HepG2 (cell line): ENCODE results near the gene GUK1. TPM values are rescaled to one million over a fixed set of nuclear protein-coding genes. Genes with fewer than 3 reads are reported as not detected.
A peak's percentile ranks its signal among the peaks of the same experiment; 100 is the strongest.

Experiments
- FOXM1 ChIP-seq: sonication (generic); formaldehyde crosslinking; IDR thresholded peaks from 2 replicates; pipeline ENCODE4 v1.5.0; 2020; ENCODE audit warnings: missing genetic modification reagents
- IRF2 ChIP-seq: IDR thresholded peaks from 2 replicates; pipeline ENCODE4 v1.6.1; 2018; ENCODE audit warnings: missing genetic modification reagents, missing compliant biosample characterization
- KLF16 ChIP-seq, 2 experiments: sonication (generic) in 1 of 2; formaldehyde crosslinking in 1 of 2; IDR thresholded peaks; 2 replicates each; pipeline versions ENCODE4 v1.6.1 to v1.8.0; 2016 to 2023; ENCODE audit warnings: missing genetic modification reagents in 2 of 2, missing compliant biosample characterization in 1 of 2
- MBNL3 ChIP-seq: fragments of 250-450 bp; sonication (Bioruptor Pico); conservative IDR thresholded peaks from 2 replicates; pipeline ENCODE4 v1.8.0; 2022; ENCODE audit warnings: mild to moderate bottlenecking, inconsistent platforms
- NR2F6 ChIP-seq, 2 experiments: IDR thresholded peaks; 2 replicates each; pipeline ENCODE4 v1.6.1; 2016; ENCODE audit warnings: antibody characterized with exemption in 1 of 2, mild to moderate bottlenecking in 1 of 2
- PRDM10 ChIP-seq: sonication (generic); formaldehyde crosslinking; IDR thresholded peaks from 2 replicates; pipeline ENCODE4 v1.4.0; 2020; ENCODE audit warnings: low read depth, missing genetic modification reagents
- SP1 ChIP-seq, 2 experiments: fragments of 450-650 bp in 1 of 2; sonication (generic) in 1 of 2; formaldehyde crosslinking in 1 of 2; IDR thresholded peaks; 2 replicates each; pipeline versions ENCODE4 v1.4.0 to v1.6.1; 2016 to 2020; ENCODE audit warnings: missing genetic modification reagents in 1 of 2
- SP2 ChIP-seq: sonication (generic); formaldehyde crosslinking; IDR thresholded peaks from 2 replicates; pipeline ENCODE4 v1.5.1; 2020; ENCODE audit warnings: mild to moderate bottlenecking, missing genetic modification reagents
- STAG1 ChIP-seq: sonication (generic); formaldehyde crosslinking; IDR thresholded peaks from 2 replicates; pipeline ENCODE4 v1.4.0; 2020; ENCODE audit warnings: missing genetic modification reagents
- ZBTB14 ChIP-seq: sonication (generic); formaldehyde crosslinking; IDR thresholded peaks from 2 replicates; pipeline ENCODE4 v1.4.0; 2020; ENCODE audit warnings: missing genetic modification reagents
- ZBTB7B ChIP-seq: sonication (generic); formaldehyde crosslinking; IDR thresholded peaks from 2 replicates; pipeline ENCODE4 v1.4.0; 2020; ENCODE audit warnings: missing genetic modification reagents
- ZFP82 ChIP-seq: sonication (generic); formaldehyde crosslinking; IDR thresholded peaks from 2 replicates; pipeline ENCODE4 v1.5.1; 2020; ENCODE audit warnings: mild to moderate bottlenecking, missing genetic modification reagents, borderline replicate concordance
- ZNF142 ChIP-seq: sonication (generic); formaldehyde crosslinking; IDR thresholded peaks from 2 replicates; pipeline ENCODE4 v1.4.0; 2020; ENCODE audit warnings: missing genetic modification reagents
- ZNF17 ChIP-seq: sonication (generic); formaldehyde crosslinking; IDR thresholded peaks from 2 replicates; pipeline ENCODE4 v1.5.0; 2020; ENCODE audit warnings: mild to moderate bottlenecking, missing genetic modification reagents
- ZNF230 ChIP-seq: sonication (generic); formaldehyde crosslinking; IDR thresholded peaks from 2 replicates; pipeline ENCODE4 v1.4.0; 2020; ENCODE audit warnings: mild to moderate bottlenecking, missing genetic modification reagents
- ZNF282 ChIP-seq: fragments of 450-650 bp; IDR thresholded peaks from 2 replicates; pipeline ENCODE4 v1.6.1; 2018; ENCODE audit not compliant: partially characterized antibody
- ZNF766 ChIP-seq: sonication (generic); formaldehyde crosslinking; IDR thresholded peaks from 2 replicates; pipeline ENCODE4 v1.5.0; 2020; ENCODE audit warnings: missing genetic modification reagents, borderline replicate concordance
- ZNF816 ChIP-seq: sonication (generic); formaldehyde crosslinking; IDR thresholded peaks from 2 replicates; pipeline ENCODE4 v1.8.0; 2022; ENCODE audit warnings: missing genetic modification reagents, mild to moderate bottlenecking, borderline replicate concordance
- ZSCAN29 ChIP-seq: sonication (generic); formaldehyde crosslinking; conservative IDR thresholded peaks from 2 replicates; pipeline ENCODE4 v1.4.0; 2020; ENCODE audit warnings: mild to moderate bottlenecking, missing genetic modification reagents
- polyA plus RNA-seq, 8 experiments: library from polyadenylated mRNA; depleted of rRNA in 3 of 8; stranded (reverse) in 7 of 8; unstranded in 1 of 8; fragments of >200 nt; fragmentation: Illumina TruSeq in 4 of 8; extraction: Trizol in 4 of 8; gene quantifications; 2 replicates each; pipeline versions ENCODE4 v1.2.1 to v1.2.3, GENCODE V29; 2011 to 2016; ENCODE audit warnings: low read depth in 4 of 8, missing spikeins in 1 of 8, mixed read lengths in 1 of 8; ENCODE audit not compliant: insufficient read depth in 1 of 8
- total RNA-seq, 5 experiments: library from RNA; depleted of rRNA; stranded (reverse); fragments of >200 nt; fragmentation: Illumina TruSeq; extraction: Trizol; gene quantifications; 2 replicates each; pipeline ENCODE4 v1.2.3, GENCODE V29; 2016; ENCODE audit warnings: low read depth in 1 of 5

The GUK1 gene
- total and polyA plus RNA-seq, 2 of the 13 experiments (the other 11 are each of a cell fraction or from before 2014, with no cell fraction given): 116 to 154 TPM

- TF ChIP-seq ZBTB14 (CRISPR knock-in tag) (0 out of 2 replicates have a peak, but pooled peaks have one; percentile 7), PRDM10 (CRISPR knock-in tag) (0 out of 2 replicates have a peak, but pooled peaks have one; percentile 31), NR2F6 (IDR thresholded peaks at IDR 0.05) (no peak), NR2F6 (CRISPR knock-in tag; IDR thresholded peaks at IDR 0.05) (peak; percentile 29), ZBTB7B (CRISPR knock-in tag) (no peak), MBNL3 (CRISPR knock-in tag) (no peak), ZNF816 (CRISPR knock-in tag) (no peak), STAG1 (CRISPR knock-in tag) (0 out of 2 replicates have a peak, but pooled peaks have one; percentile 12), KLF16 (CRISPR knock-in tag; IDR thresholded peaks at IDR 0.05) (peak in 1 of 2 experiments; percentile 52; a peak in 1 of 4 replicates), ZNF766 (CRISPR knock-in tag) (no peak), ZFP82 (CRISPR knock-in tag) (no peak; the same call in 1 of the 2 replicates), ZSCAN29 (CRISPR knock-in tag) (no peak), ZNF230 (no peak), SP1 (IDR thresholded peaks at IDR 0.05) (0 out of 2 replicates have a peak, but pooled peaks have one; percentile 30), SP1 (CRISPR knock-in tag; IDR thresholded peaks at IDR 0.05) (peak; percentile 92), ZNF142 (peak; percentile 63; the same call in 1 of the 2 replicates), FOXM1 (CRISPR knock-in tag) (no peak), ZNF282 (no peak), IRF2 (CRISPR knock-in tag) (no peak), SP2 (CRISPR knock-in tag) (peak; percentile 75), ZNF17 (no peak)
Observed at GRCh38 chr1:228165372-228166169, 25.5 kb downstream of the GUK1 start, which contains the start of gene IBA57 (continued).
